ENCODE measurements around the gene PEX14. TPM values are rescaled to one million over a fixed set of nuclear protein-coding genes. Genes with fewer than 3 reads are reported as not detected.
"Not testable (repeated sequence)": the region's sequence is repeated elsewhere in the genome, so short reads cannot be mapped to it uniquely, and the experiment has no call there.

PEX14 gene
- total RNA-seq, 1 experiment from 2014 or later: 29.3 TPM

DNA sequence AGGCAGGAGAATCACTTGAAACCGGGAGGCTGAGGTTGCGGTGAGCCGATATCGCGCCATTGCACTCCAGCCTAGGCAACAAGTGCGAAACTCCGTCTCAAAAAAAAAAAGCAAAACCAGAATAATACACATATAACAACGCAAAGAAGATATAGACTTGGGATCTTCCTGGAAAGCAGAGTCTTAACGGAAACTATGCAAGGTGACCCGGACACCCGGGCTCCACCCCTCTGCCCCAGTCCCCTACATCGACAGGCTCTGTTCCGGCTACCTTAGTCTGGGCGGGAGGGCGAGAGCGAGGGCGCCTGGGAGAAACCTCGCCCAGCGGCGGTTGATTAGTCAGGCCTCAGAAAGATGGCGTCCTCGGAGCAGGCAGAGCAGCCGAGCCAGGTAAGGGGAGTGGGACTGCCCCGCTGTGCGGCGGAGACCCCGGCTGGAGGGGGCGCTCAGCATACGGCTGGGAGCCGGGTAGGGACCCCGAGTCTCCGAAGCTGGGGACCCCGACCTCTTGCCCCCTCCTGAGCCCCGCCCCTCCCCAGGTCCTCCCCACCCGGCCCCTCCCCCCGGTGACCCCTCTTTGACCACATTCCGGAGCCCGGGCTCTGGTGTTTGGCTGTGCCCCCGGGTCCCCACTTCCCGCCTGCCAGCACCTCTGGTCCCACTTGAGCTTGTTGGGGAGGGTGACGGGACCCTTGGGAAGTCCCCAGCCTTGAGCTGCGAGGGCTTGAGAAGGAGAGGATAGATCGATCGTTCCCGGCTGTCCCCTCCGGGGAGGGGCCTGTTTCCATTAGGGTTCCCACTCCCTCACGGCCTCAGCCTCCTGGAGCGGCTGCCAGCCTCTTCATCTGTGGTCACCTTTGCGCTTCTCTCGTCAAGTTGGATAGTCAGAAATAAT lies at the start of gene PEX14 (continued):
- TF ChIP-seq, protein P1, sequence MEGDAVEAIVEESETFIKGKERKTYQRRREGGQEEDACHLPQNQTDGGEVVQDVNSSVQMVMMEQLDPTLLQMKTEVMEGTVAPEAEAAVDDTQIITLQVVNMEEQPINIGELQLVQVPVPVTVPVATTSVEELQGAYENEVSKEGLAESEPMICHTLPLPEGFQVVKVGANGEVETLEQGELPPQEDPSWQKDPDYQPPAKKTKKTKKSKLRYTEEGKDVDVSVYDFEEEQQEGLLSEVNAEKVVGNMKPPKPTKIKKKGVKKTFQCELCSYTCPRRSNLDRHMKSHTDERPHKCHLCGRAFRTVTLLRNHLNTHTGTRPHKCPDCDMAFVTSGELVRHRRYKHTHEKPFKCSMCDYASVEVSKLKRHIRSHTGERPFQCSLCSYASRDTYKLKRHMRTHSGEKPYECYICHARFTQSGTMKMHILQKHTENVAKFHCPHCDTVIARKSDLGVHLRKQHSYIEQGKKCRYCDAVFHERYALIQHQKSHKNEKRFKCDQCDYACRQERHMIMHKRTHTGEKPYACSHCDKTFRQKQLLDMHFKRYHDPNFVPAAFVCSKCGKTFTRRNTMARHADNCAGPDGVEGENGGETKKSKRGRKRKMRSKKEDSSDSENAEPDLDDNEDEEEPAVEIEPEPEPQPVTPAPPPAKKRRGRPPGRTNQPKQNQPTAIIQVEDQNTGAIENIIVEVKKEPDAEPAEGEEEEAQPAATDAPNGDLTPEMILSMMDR (IDR thresholded peaks at IDR 0.05 in 2 of 3, conservative IDR thresholded peaks at IDR 0.05 in 1 of 3; ENCODE audit: borderline replicate concordance in 1 of 3, insufficient read depth in 1 of 3, low read depth in 2 of 3, low read length in 2 of 3): no peak

DNA sequence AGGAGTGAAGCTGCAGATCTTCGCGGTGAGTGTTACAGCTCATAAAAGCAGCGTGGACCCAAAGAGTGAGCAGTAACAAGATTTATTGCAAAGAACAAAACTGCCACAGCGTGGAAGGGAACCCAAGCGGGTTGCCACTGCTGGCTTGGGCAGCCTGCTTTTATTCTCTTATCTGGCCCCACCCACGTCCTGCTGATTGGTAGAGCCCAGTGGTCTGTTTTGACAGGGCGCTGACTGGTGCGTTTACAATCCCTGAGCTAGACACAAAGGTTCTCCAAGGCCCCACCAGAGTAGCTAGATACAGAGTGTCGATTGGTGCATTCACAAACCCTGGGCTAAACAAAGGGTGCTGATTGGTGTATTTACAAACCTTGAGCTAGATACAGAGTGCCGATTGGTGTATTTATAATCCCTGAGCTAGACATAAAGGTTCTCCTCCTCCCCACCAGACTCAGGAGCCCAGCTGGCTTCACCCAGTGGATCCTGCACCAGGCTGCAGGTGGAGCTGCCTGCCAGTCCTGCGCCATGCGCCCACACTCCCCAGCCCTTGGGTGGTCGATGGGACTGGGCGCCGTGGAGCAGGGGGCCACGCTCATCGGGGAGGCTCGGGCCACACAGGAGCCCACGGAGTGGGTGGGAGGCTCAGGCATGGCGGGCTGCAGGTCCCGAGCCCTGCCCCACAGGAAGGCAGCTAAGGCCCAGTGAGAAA lies 48.8 kb upstream of the PEX14 start:
- H3K9me3 ChIP-seq (ENCODE audit: control insufficient read depth in 1 of 2, insufficient read depth in 1 of 2, low read depth in 1 of 2, low read length in 2 of 2); H3K9me2 ChIP-seq (ENCODE audit: insufficient read depth); H3K27ac ChIP-seq (ENCODE audit: low read depth, low read length); H3K27me3 ChIP-seq (ENCODE audit: insufficient read depth, low read length); RAD21 ChIA-PET (ENCODE audit: low non-redundant PET in 1 of 2, low total read pairs in 2 of 2, uncharacterized antibody in 2 of 2, unreplicated experiment in 2 of 2); ATAC-seq; H3K9ac ChIP-seq (ENCODE audit: low read length); H3K4me3 ChIP-seq (replicated peaks in 1 of 2; ENCODE audit: low read depth in 1 of 2, low read length in 2 of 2); H3K36me3 ChIP-seq (ENCODE audit: control insufficient read depth in 1 of 2, insufficient read depth in 2 of 2, low read length in 2 of 2); H3K79me2 ChIP-seq (ENCODE audit: insufficient read depth, low read length); H2AFZ ChIP-seq (ENCODE audit: low read depth, low read length, poor library complexity, severe bottlenecking); POLR2A ChIA-PET; H3K4me2 ChIP-seq (ENCODE audit: low read length); H4K20me1 ChIP-seq (ENCODE audit: insufficient read depth); DNase-seq (ENCODE audit: low read depth, low spot score); BruUV-seq (replicated peaks): not testable (repeated sequence)
- CTCF ChIA-PET: interaction anchor here (1.9 kb wide), 1 partner anchor 49 kb away, joined by 3 read pairs; no protein-coding TSS in a partner anchor
- intact Hi-C loops (cut with micrococcal nuclease): loop anchor here (5.0 kb wide), 2 partner anchors 549 to 799 kb away; no protein-coding TSS in a partner anchor
- H3K4me1 ChIP-seq (ENCODE audit: control insufficient read depth in 1 of 2, insufficient read depth in 2 of 2, low read length in 2 of 2): peaks cover 2 to 13% of the 10 kb centered on the region in 2 experiments; a peak in 3 of 4 replicates

DNA sequence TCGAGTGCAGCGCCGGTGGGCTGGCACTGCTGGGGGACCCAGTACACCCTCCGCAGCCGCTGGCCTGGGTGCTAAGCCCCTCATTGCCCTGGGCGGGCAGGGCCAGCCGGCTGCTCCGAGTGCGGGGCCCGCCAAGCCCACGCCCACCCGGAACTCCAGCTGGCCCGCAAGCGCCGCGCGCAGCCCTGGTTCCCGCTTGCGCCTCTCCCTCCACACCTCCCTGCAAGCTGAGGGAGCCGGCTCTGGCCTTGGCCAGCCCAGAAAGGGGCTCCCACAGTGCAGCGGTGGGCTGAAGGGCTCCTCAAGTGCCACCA lies 48.3 kb upstream of the PEX14 start:
- H3K36me3 ChIP-seq (ENCODE audit: control insufficient read depth in 1 of 2, insufficient read depth in 2 of 2, low read length in 2 of 2); H4K20me1 ChIP-seq (ENCODE audit: insufficient read depth); POLR2A ChIA-PET; H3K27me3 ChIP-seq (ENCODE audit: insufficient read depth, low read length); H2AFZ ChIP-seq (ENCODE audit: low read depth, low read length, poor library complexity, severe bottlenecking); H3K27ac ChIP-seq (ENCODE audit: low read depth, low read length); H3K9ac ChIP-seq (ENCODE audit: low read length); DNase-seq (ENCODE audit: low read depth, low spot score); ATAC-seq; RAD21 ChIA-PET (ENCODE audit: low non-redundant PET in 1 of 2, low total read pairs in 2 of 2, uncharacterized antibody in 2 of 2, unreplicated experiment in 2 of 2); H3K9me3 ChIP-seq (ENCODE audit: control insufficient read depth in 1 of 2, insufficient read depth in 1 of 2, low read depth in 1 of 2, low read length in 2 of 2); CTCF ChIA-PET; BruUV-seq (replicated peaks); H3K4me3 ChIP-seq (replicated peaks in 1 of 2; ENCODE audit: low read depth in 1 of 2, low read length in 2 of 2); H3K4me2 ChIP-seq (ENCODE audit: low read length); H3K79me2 ChIP-seq (ENCODE audit: insufficient read depth, low read length); H3K9me2 ChIP-seq (ENCODE audit: insufficient read depth): not testable (repeated sequence)
- intact Hi-C loops (cut with micrococcal nuclease): loop anchor here (5.0 kb wide), 2 partner anchors 549 to 799 kb away; no protein-coding TSS in a partner anchor
- H3K4me1 ChIP-seq (ENCODE audit: control insufficient read depth in 1 of 2, insufficient read depth in 2 of 2, low read length in 2 of 2): peaks cover 2 to 18% of the 10 kb centered on the region in 2 experiments; a peak in 3 of 4 replicates
